CD4-positive, alpha-beta T cell treated with Interleukin-15 for 4 hours (primary cell): Measurements from ENCODE around the gene RDM1.
"Not testable (repeated sequence)": the region's sequence is repeated elsewhere in the genome, so short reads cannot be mapped to it uniquely, and the experiment has no call there.

Experiments
- DNase-seq: peaks from one replicate; pipeline ENCODE4 v3.0.0-alpha.2; 2020; ENCODE audit warnings: low spot score

Gene RDM1

GRCh38 chr17:35898283-35899070 is 32.1 kb downstream of the RDM1 start:
- peak; percentile 70 for DNase-seq

DNA sequence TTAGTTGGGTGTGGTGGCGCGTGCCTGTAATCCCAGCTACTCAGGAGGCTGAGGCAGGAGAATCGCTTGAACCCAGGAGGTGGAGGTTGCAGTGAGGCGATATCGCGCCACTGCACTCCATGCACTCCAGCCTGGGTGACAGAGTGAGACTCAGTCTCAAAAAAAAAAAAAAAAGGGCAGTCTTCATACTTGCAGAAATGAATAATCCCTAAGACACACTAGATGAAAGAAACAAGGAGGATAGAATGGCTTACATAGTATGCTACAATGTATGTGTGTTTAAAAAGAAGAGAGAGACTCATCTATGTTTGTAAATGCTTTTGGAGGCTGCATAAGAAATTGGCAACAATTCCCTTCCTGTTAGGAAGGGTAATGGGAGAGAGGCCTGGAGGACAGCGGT is 32.8 kb downstream of the RDM1 start:
- not testable (repeated sequence) for DNase-seq

DNA sequence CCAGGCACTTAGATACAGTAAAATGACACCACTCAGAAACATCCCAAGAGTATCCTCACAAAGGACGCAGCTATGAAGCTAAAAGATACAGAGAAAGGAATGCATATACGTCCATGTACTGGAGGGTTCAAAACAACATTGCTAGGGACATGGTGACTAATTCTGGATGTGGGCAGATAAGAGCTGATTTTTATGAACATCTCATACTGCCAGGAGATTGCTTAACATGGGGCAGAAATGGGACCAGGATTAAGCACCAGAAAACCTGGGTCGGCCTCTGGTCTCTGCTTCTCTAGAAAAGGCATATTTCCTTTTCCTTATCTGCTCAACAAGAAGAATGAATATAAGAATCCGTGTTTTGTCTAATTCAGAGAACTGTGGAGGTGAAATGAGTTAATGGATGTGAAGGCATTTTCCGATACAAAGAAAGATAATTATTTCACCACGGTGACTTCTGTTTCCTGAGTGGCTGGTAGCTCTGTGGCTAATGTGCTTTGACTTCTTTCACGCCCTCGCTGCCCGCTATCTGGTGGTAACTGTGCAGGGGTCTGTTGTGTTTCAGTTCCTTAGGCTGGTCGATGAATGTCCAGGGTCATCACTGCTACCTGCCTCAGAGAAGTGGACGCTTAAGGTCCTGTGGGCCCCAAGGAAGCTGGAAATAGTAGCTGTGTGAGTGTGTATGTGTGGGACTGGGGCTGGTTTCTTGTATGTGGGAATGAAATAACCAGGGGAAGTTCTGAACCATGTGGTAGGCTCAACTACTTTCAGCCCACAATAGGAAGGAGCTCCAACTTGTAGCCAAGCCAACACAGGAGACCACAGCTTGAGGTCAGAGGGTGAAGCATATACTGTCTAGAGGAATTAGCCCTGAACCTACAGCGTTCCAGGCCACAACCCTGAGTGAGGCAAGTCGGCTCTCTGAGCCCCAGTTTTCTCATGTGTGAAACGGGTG is 34.7 kb downstream of the RDM1 start:
- DNase-seq = peak; percentile 65

- DNase-seq = no peak
Observed at GRCh38 chr17:35894206-35894605, 36.4 kb downstream of the RDM1 start.

- DNase-seq = no peak
Observed at GRCh38 chr17:35893751-35894150, 36.8 kb downstream of the RDM1 start.

GRCh38 chr17:35892091-35893035 is 38.2 kb downstream of the RDM1 start:
- DNase-seq = peak; percentile 75

GRCh38 chr17:35891269-35891668 is 39.3 kb downstream of the RDM1 start:
- no peak for DNase-seq

- peak; percentile 69 for DNase-seq
Observed at GRCh38 chr17:35890774-35891155, 39.8 kb downstream of the RDM1 start.

GRCh38 chr17:35889818-35890773 is 40.5 kb downstream of the RDM1 start:
- no peak for DNase-seq

GRCh38 chr17:35889241-35889640 is 41.3 kb downstream of the RDM1 start:
- DNase-seq = peak; percentile 54

DNA sequence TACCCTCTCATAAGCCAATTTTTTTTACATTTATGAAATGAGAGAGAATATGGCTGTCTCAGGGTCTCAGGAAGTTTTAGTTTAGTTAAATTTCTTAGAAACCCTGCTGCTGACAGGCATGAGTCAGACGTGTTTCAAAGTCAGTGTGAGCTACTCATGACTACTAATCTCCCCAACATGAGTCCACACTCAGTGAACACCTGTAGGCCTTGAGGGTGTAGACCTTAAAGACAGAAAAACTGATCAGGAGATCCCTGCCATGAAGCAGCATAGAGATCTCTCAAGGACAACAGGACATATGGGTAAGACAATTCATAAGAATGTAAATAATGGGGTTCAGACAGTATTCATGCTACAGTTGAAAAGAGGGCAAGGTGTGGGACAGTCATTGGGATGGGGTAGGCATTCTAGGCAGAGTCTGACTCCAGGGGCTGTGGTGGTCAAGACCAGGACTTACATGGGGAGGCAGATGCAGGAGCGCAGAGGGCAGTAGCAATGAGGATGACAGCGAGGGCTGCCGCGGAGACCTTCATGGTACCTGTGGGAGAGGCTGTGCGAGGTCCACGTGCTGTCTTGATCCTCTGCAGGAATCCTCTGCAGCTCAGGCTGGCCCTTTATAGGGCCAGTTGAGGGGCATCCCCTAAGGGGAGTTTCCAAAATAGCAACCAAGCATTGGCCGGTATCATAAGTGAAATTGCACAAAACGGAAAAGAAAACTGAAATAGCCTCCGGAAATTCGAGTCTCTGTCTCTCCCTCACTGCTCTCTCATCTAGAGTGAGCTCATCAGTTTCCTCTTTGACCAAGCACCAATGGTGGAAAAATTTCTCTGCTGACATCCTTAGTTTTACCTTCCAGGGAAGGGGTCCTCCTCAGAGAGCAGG is 50.6 kb downstream of the RDM1 start, which contains the start of gene CCL5:
Gene CCL5, minus strand, starts transcription at position 588 of the 882 bp plus-strand sequence.
- peak; percentile 81 for DNase-seq

DNA sequence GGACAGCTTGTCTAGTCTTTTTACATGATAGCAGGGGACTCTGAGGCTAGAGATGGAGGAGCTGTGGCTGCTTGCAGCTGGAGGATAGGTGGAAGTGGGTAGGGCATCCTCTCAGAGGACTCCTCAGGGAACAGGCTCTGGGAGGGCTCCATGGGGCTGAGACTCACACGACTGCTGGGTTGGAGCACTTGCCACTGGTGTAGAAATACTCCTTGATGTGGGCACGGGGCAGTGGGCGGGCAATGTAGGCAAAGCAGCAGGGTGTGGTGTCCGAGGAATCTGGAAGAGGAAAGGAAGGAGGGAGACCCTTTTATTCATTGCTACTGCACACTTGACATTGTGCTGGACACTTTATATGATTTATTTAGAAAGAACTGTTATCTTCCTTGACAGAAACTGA is 52.2 kb downstream of the RDM1 start:
- DNase-seq = no peak

DNA sequence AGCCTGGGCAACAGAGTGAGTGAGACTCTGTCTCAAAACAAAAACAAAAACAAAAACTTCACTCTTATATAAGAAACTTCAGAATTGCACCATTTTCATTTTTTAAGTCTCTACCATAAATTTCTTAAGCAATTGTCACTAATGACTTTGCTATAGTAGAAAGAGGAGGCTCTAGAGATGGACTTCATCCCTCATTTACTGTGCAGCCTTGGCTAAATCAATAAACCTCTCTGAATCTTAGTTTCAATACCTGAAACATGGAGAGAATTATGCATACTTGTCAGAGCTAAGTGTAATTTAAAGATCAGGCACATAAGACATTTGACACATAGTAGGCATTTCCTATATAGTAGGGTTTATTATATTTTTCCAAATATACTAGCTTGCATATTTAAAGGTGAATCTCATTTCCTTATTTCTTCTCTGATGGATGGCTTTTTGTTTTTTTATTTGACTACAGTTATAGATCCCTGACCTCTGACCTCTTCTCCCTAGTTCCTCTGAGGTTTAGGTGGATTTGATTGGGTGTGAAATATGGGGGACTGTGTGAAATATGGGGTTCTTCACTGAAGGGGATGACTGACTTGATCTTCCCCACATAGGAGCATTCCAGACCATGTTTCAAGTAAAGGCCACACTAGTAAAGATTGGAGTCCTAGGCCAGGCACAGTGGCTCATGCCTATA is 53.1 kb downstream of the RDM1 start:
- no peak for DNase-seq

DNA sequence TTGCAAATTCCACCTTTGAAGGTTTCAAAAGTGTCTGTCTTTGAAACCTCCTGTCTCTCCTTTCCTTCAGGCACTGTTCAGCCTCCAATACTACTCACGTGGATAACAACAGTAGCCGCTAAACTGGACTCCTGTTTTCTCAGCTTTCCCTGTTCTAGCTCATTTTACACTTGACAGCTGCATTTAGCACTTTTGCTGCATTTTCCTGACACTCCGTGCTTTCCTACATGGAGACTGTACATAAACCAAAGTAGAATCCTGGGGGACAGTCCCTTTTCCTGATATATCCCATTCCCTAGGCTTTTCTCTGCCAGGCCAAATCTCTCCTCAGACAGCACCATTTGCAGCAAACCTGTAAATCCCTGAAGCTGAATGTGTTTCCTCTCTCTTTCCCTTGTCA is 54.0 kb downstream of the RDM1 start:
- DNase-seq = no peak

GRCh38 chr17:35875800-35876139 is 54.8 kb downstream of the RDM1 start:
- no peak for DNase-seq

DNA sequence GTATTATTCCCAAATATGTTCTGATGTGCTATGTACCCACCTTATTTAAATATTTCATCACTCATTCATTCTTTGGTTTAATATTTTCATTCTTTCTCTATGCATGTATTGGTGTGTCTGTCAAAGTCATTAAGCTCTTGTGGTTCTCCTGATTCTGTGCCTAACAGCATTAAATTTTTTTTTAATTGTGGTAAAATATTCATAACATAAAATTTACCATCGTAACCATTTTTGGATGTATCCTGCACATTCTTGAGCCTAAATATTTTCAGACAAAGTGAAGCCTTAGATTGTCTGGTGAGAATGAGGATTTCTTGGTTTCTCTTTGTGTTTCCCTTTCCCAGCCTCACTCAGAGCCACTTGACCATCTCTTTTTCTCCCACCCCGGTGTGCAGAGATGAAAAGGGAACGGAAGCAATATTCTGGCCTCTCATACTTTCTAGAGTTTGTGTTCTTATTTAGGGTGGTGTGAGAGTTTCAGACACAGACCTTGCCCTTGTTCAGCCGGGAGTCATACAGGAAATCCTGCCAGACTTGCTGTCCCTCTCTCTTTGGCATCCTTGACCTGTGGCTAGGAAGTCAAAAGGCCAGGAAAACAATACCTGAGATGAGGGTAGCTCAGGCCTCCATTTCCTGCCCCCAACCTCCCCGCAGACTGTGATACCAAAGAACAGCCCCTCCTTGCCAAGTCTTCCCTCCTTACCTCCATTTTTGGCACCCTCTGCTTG is 55.3 kb downstream of the RDM1 start:
- no peak for DNase-seq

DNA sequence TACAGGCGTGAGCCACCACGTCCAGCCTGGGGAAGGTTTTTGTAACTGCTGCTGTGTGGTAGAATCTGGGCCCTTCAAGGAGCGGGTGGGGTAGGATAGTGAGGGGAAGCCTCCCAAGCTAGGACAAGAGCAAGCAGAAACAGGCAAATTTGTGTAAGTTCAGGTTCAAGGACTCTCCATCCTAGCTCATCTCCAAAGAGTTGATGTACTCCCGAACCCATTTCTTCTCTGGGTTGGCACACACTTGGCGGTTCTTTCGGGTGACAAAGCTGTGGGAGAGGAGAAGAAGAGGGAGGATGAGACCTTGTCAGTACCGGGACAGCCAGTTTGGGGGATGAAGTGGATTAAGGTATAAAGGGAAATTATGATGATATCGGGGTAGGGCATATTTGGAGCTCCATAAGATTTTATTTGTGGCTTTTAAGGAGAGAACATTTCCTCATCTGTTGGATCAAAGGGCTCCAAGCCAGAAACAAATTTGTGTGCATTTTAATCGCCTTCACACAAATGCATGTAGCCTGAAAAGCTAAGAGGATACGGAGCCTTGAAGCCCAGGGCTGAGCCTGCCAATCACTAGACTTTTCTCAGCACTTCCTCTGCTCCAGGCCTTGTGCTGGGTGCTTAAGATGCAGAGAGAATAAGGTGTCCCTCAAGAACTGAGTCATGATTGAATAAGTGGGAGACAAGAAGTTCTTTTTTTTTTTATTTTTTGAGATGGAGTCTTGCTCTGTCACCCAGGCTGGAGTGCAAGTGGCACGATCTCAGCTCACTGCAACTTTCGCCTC is 58.2 kb downstream of the RDM1 start:
- no peak for DNase-seq
